Bronchial epithelial cell (primary cell): ENCODE results near the gene ABCC10. TPM values are rescaled to one million over a fixed set of nuclear protein-coding genes. Genes with fewer than 3 reads are reported as not detected.
"Not testable (repeated sequence)": the region's sequence is repeated elsewhere in the genome, so short reads cannot be mapped to it uniquely, and the experiment has no call there.

Experiments used
- DNase-seq: peaks from one replicate; pipeline ENCODE4 v3.0.0-alpha.2; 2010; ENCODE audit warnings: low read depth
- FAIRE-seq: peaks from 2 replicates; lab custom pipeline; 2011; peaks lifted over from hg19 to GRCh38; lab: Jason Lieb, UNC
- H3K27me3 ChIP-seq: 2 replicates; pipeline ENCODE4 v1.5.1; 2011; ENCODE audit warnings: low read length; ENCODE audit not compliant: control insufficient read depth, insufficient read depth
- H3K36me3 ChIP-seq: 2 replicates; pipeline ENCODE4 v1.5.1; 2011; ENCODE audit warnings: low read length; ENCODE audit not compliant: control insufficient read depth, insufficient read depth
- H3K4me3 ChIP-seq: 2 replicates; pipeline ENCODE4 v1.5.1; 2011; ENCODE audit warnings: mild to moderate bottlenecking, low read depth, low read length, control low read depth
- total RNA-seq: library from RNA; depleted of rRNA; stranded (reverse); fragments of >200 nt; gene quantifications from 2 replicates; pipeline ENCODE4 v1.2.1, GENCODE V29; 2014
- TF ChIP-seq, protein P1 (sequence below): IDR thresholded peaks from 2 replicates; pipeline ENCODE4 v1.5.1; 2011; ENCODE audit warnings: mild to moderate bottlenecking, moderate library complexity, low read length, control low read depth, inconsistent platforms; ENCODE audit not compliant: insufficient read depth, severe bottlenecking

Gene ABCC10
- total RNA-seq, 1 donor from 2014 or later: 9.7 TPM

- Histone ChIP-seq H3K4me3 (no peak overlapping the region), H3K36me3 (peaks cover 13% of the 10 kb centered on the region), H3K27me3 (no peaks in the 10 kb centered on the region)
- no peak for FAIRE-seq
- TF ChIP-seq, protein P1, sequence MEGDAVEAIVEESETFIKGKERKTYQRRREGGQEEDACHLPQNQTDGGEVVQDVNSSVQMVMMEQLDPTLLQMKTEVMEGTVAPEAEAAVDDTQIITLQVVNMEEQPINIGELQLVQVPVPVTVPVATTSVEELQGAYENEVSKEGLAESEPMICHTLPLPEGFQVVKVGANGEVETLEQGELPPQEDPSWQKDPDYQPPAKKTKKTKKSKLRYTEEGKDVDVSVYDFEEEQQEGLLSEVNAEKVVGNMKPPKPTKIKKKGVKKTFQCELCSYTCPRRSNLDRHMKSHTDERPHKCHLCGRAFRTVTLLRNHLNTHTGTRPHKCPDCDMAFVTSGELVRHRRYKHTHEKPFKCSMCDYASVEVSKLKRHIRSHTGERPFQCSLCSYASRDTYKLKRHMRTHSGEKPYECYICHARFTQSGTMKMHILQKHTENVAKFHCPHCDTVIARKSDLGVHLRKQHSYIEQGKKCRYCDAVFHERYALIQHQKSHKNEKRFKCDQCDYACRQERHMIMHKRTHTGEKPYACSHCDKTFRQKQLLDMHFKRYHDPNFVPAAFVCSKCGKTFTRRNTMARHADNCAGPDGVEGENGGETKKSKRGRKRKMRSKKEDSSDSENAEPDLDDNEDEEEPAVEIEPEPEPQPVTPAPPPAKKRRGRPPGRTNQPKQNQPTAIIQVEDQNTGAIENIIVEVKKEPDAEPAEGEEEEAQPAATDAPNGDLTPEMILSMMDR: no peak
- no peak for DNase-seq
These were observed 67.4 kb downstream of the ABCC10 start for GRCh38 chr6:43494766-43495165.

- Histone ChIP-seq H3K36me3 (peaks cover 19% of the 10 kb centered on the region), H3K4me3 (no peak overlapping the region), H3K27me3 (no peaks in the 10 kb centered on the region)
- DNase-seq (peak; percentile 47), FAIRE-seq (peak; percentile 13)
- TF ChIP-seq, protein P1: peak; percentile 58
These were observed 68.1 kb downstream of the ABCC10 start for GRCh38 chr6:43495409-43495941.

DNA sequence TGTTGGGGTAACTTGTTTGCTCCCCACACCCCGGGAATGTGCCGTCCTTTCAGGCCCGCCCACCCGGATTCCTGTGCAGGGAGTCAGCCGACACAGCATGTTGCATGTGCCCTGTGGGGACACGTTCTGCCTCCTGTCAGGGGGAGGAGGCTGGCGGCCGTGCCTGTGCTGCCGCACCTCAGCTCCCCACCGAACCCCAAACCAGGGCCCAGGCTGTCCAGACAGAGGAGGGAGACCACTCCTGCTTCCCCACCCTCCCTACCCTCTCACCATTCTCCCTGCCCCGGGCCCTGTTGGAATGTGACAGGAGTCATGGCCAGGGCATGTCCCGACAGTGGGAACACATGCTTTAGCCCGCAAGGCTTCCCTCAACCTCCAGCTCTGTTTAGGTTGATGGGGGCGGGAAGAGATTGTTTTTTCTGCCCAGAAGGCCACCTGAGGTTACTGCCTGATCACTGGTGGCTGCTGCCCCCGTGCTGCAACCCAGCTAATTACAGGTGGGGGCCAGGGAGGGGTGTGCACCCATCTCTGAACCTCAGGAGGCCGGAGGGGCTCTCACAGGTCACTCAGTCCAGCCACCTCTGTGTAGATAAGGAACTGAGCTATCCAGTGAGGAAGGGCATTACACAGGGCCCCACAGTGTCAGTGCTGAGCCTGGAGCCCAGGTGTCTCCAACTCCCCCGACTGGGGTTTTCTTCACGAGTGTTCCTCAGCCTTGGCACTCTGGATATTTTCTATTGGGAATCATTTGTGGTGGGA, 69.2 kb downstream of the ABCC10 start:
- no peak for FAIRE-seq
- peak; percentile 96 for DNase-seq
- no peak overlapping the region for H3K4me3 ChIP-seq
- peaks cover 24% of the 10 kb centered on the region for H3K36me3 ChIP-seq
- no peaks in the 10 kb centered on the region for H3K27me3 ChIP-seq
- TF ChIP-seq, protein P1: peak; percentile 80

- DNase-seq: no peak
- no peaks in the 10 kb centered on the region for H3K27me3 ChIP-seq
- no peak overlapping the region for H3K4me3 ChIP-seq
- TF ChIP-seq, protein P1: no peak
- peaks cover 24% of the 10 kb centered on the region for H3K36me3 ChIP-seq
- no peak for FAIRE-seq
These were observed 69.7 kb downstream of the ABCC10 start for GRCh38 chr6:43497129-43497396.

- Histone ChIP-seq H3K27me3 (no peaks in the 10 kb centered on the region), H3K4me3 (no peak overlapping the region), H3K36me3 (peaks cover 29% of the 10 kb centered on the region)
- DNase-seq (no peak), FAIRE-seq (no peak)
- TF ChIP-seq, protein P1: no peak
These were observed 70.3 kb downstream of the ABCC10 start for GRCh38 chr6:43497689-43498088.

DNA sequence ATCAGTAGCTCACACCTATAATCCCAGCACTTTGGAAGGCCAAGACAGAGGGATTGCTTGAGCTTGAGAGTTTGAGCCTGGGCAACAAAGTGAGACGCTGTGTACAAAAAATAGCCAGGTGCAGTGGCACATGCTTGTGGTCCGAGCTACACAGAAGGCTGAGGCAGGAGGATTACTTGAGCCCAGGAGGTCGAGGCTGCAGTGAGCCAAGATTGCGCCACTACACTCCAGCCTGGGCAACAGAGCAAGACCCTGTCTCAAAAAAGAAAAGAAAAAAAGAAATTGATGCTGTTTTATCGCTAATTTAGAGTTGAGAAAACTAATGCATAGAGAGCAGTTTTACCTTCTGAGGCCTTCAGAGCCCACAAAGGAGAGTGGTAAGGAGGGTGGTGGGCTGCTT, 71.0 kb downstream of the ABCC10 start:
- not testable (repeated sequence) for H3K27me3 ChIP-seq, DNase-seq, H3K4me3 ChIP-seq, FAIRE-seq
- H3K36me3 ChIP-seq: peaks cover 31% of the 10 kb centered on the region
